Dermis microvascular lymphatic vessel endothelial cell (primary cell): ENCODE measurements around the gene NPAS2. TPM values are rescaled to one million over a fixed set of nuclear protein-coding genes. Genes with fewer than 3 reads are reported as not detected.

ENCODE experiments used
- DNase-seq, 2 donors: peaks; one replicate each; pipeline versions ENCODE4 v3.0.0 to v3.0.0-alpha.2; 2010; ENCODE audit warnings: low read depth in 2 of 2
- total RNA-seq: library from RNA; depleted of rRNA; stranded (reverse); fragments of >200 nt; gene quantifications from 2 replicates; pipeline ENCODE4 v1.2.1, GENCODE V29; 2014

NPAS2 gene
- total RNA-seq, 1 donor from 2014 or later: 4.9 TPM

- DNase-seq: no peak
These were observed 1.9 kb downstream of the NPAS2 start for GRCh38 chr2:100821911-100822265.

- DNase-seq: peak; percentile 54 to 56
These were observed 2.8 kb downstream of the NPAS2 start for GRCh38 chr2:100822587-100823248.

- no peak for DNase-seq
These were observed 3.9 kb downstream of the NPAS2 start for GRCh38 chr2:100823665-100824438.

- DNase-seq: no peak
These were observed 4.9 kb downstream of the NPAS2 start for GRCh38 chr2:100824842-100825241.

- DNase-seq: no peak
These were observed 6.6 kb downstream of the NPAS2 start for GRCh38 chr2:100826494-100826893.

GRCh38 chr2:100831158-100831750, 11.3 kb downstream of the NPAS2 start:
- DNase-seq: no peak

GRCh38 chr2:100831831-100832230, 11.9 kb downstream of the NPAS2 start:
- no peak for DNase-seq

GRCh38 chr2:100832885-100833284, 12.9 kb downstream of the NPAS2 start:
- DNase-seq: no peak

GRCh38 chr2:100833331-100833730, 13.4 kb downstream of the NPAS2 start:
- no peak for DNase-seq

GRCh38 chr2:100834221-100834620, 14.3 kb downstream of the NPAS2 start:
- DNase-seq: no peak

- no peak for DNase-seq
These were observed 15.2 kb downstream of the NPAS2 start for GRCh38 chr2:100835006-100835659.

- DNase-seq: no peak
These were observed 20.6 kb downstream of the NPAS2 start for GRCh38 chr2:100840519-100840918.

- DNase-seq: no peak
These were observed 22.4 kb downstream of the NPAS2 start for GRCh38 chr2:100842241-100842922.

- no peak for DNase-seq
These were observed 24.6 kb downstream of the NPAS2 start for GRCh38 chr2:100844514-100844913.

- DNase-seq: no peak
These were observed 25.4 kb downstream of the NPAS2 start for GRCh38 chr2:100845141-100845991.

GRCh38 chr2:100846716-100847115, 26.8 kb downstream of the NPAS2 start:
- no peak for DNase-seq

GRCh38 chr2:100852447-100852846, 32.5 kb downstream of the NPAS2 start:
- no peak for DNase-seq

GRCh38 chr2:100852999-100853908, 33.3 kb downstream of the NPAS2 start:
- no peak for DNase-seq

- DNase-seq: no peak
These were observed 34.2 kb downstream of the NPAS2 start for GRCh38 chr2:100853909-100854810.
